H1 (cell line): ENCODE data around the gene ALG2. TPM values are rescaled to one million over a fixed set of nuclear protein-coding genes. Genes with fewer than 3 reads are reported as not detected.

Experiments used
- GTF2F1 ChIP-seq: IDR thresholded peaks from 2 replicates; pipeline ENCODE4 v1.6.1; 2012; ENCODE audit warnings: low read depth, low read length, improper control_type of control experiment, borderline replicate concordance
- HDAC6 ChIP-seq: IDR thresholded peaks from one replicate; pipeline ENCODE4 v1.7.1; 2012; ENCODE audit warnings: low read depth, mild to moderate bottlenecking, inconsistent platforms, low read length, moderate library complexity
- KDM4A ChIP-seq: IDR thresholded peaks from one replicate; pipeline ENCODE4 v1.7.1; 2012; ENCODE audit warnings: low read depth, mild to moderate bottlenecking, moderate library complexity, low read length, inconsistent platforms; ENCODE audit not compliant: severe bottlenecking
- POLR2A ChIP-seq, 2 experiments: IDR thresholded peaks; 1 replicate in 1 of 2; 2 replicates in 1 of 2; pipeline ENCODE4 v1.6.1; 2011; ENCODE audit warnings: low read depth in 2 of 2, low read length in 2 of 2, mild to moderate bottlenecking in 2 of 2; ENCODE audit errors: control extremely low read depth in 1 of 2
- POU5F1 ChIP-seq: IDR thresholded peaks from 2 replicates; pipeline ENCODE4 v1.6.1; 2011; ENCODE audit warnings: low read depth, mild to moderate bottlenecking, low read length, moderate library complexity
- SAP30 ChIP-seq: fragments of 300-600 bp; sonication (generic); IDR thresholded peaks from 2 replicates; pipeline ENCODE4 v1.7.1; 2012; ENCODE audit warnings: low read length, moderate library complexity, mild to moderate bottlenecking, inconsistent platforms; ENCODE audit not compliant: insufficient read depth, insufficient replicate concordance
- SP1 ChIP-seq: IDR thresholded peaks from 2 replicates; pipeline ENCODE4 v1.6.1; 2011; ENCODE audit warnings: low read depth, low read length
- SP4 ChIP-seq: IDR thresholded peaks from 2 replicates; pipeline ENCODE4 v1.6.1; 2012; ENCODE audit warnings: low read length, inconsistent platforms
- TAF7 ChIP-seq: optimal IDR thresholded peaks from 2 replicates; pipeline ENCODE3; 2011; ENCODE audit warnings: low read depth, mild to moderate bottlenecking, inconsistent platforms, low read length, moderate library complexity, borderline replicate concordance
- USF2 ChIP-seq: IDR thresholded peaks from 2 replicates; pipeline ENCODE4 v1.6.1; 2011; ENCODE audit warnings: low read length, improper control_type of control experiment
- polyA plus RNA-seq, 7 experiments: library from polyadenylated mRNA; depleted of rRNA in 3 of 7; stranded (reverse) in 5 of 7; unstranded in 2 of 7; fragments of >200 nt in 5 of 7; fragments of 200-250 nt in 2 of 7; gene quantifications; 1 replicate in 5 of 7; 2 replicates in 1 of 7; 4 replicates in 1 of 7; pipeline versions ENCODE4 v1.2.1 to v1.2.3, GENCODE V29; 2011 to 2013; ENCODE audit warnings: missing spikeins in 2 of 7, mixed read lengths in 2 of 7
- total RNA-seq: library from RNA; stranded (reverse); fragmentation: NEBNext Ultra II Directional; extraction: Animal tissue kit (Norgen Biotek cat#: 25700); gene quantifications from 2 replicates; pipeline ENCODE4 v1.2.1, GENCODE V29; 2021

ALG2 gene
- total and polyA plus RNA-seq, 2 of the 8 experiments (the other 6 are each of a cell fraction or from before 2014, with no cell fraction given): 27.1 to 30.7 TPM

DNA sequence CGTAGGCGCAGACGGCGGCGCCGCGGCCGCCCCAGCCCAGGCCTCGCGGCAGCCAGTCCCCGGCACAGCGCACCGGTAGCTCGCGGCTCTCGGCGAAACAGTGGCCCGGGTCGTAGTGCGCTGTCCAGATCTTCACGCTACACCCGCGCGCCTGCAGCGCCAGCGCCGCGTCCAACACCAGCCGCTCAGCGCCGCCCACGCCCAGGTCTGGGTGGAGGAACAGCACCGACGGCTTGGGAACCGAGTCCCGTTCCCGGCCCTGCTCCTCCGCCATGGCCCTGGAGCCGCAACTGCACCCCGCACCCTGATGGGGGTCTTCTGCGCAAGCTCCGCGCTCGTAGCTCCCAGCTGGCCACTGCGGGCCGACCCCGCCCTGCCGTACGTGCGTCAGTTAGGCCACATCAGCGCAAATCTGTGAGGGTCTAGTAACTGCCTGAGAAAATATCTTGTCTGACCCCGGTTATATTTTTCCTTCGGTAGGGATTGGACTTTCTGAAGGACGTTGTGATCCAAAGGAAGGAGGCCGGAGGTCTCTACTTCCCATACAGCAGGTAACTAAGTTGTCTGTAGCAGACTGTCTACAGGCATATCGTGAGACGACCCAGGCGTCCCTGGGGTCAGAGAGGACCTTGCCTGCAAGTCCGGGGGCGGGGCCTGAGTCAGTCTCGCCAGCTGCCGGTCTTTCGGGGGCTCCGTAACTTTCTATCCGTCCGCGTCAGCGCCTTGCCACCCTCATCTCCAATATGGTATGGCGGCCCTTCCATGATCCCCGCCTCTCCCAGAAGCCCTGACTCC, at the start of gene ALG2, which contains the start of gene SEC61B (continued):
- no peak for TF ChIP-seq GTF2F1
- TF ChIP-seq HDAC6: no peak
- no peak for TF ChIP-seq USF2
- no peak for TF ChIP-seq POU5F1
- no peak for TF ChIP-seq SAP30
- TF ChIP-seq KDM4A: peak; percentile 74
- TF ChIP-seq POLR2A (IDR thresholded peaks at IDR 0.05; ENCODE audit: control extremely low read depth in 1 of 2, low read depth in 2 of 2, low read length in 2 of 2): peak; percentile 93 to 99
- peak; percentile 100 for TF ChIP-seq SP4
- TF ChIP-seq TAF7: peak; percentile 86
- no peak for TF ChIP-seq SP1
